HG03097 (cell line): ENCODE data around the gene SIGLEC11.
"Not testable (repeated sequence)": the region's sequence is repeated elsewhere in the genome, so short reads cannot be mapped to it uniquely, and the experiment has no call there.

Experiments
- ATAC-seq: cut with Tn5 transposase; IDR thresholded peaks from one replicate; pipeline ENCODE4 v1.9.1; 2021; ENCODE audit not compliant: unreplicated experiment, low FRiP score

Gene SIGLEC11

DNA sequence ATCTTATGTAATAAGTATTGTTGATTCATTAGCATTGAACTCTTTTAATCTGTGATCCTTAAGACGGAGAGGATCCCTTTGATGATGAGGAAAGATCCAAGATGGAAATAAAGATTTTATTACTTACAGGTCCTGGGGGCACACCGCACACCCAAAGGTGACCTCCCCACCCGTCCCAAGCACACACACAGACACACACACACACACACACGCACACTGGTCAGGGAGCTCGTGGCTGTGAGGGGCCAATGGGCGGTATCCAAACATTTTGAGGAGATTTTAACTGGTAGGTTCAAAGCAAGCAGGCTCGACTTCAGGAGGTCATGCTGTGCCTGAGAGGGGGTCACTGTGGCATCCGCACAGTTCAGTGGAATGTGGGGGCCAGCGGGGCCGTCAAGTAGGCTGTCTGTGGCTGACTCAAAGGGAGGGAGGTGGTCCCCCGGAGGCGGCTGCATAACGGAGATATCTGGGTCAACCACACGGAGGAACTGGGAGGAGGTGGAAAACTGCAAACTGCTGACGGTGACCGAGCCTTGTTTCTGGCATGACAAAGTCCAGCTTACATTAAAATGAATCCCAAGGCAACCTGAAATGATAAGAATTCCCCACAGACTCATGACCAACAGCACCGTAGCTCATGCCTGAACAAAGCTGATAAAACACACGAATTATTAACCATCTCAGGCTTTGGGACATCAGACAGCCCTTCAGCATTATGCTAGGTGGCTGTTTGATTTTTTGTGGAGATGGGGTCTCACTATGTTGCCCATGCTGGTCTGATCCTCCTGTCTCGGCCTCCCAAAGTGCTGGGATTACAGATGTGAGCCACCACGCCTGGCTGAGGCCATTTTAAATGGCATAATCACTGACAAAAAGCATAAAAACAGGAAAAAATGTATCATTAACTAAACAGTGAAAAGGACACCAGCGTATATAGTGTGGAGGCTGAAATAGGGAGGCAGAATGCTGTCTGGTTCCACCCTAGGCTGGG, 20.9 kb upstream of the SIGLEC11 start:
- ATAC-seq: no peak

GRCh38 chr19:49978324-49978723, 17.4 kb upstream of the SIGLEC11 start:
- no peak for ATAC-seq

DNA sequence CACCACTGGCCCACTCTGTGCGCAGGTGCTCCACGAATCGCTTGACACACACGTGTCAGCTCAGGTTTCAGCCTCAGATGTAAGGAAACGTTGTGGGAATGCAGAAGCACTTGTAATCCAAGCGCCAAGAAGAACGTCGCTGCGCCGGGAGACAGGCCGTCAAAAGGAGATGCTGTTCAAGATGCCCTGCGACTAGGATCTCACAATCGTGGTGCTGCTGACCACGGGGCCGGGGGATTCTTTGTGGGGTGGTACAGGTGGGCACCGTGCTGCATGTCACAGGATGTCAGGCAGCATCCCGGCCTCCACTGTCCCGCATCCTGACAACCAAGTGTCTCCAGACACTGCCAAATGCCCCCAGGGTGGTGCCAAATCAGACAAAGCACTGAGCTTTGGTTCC, 16.9 kb upstream of the SIGLEC11 start:
- no peak for ATAC-seq

- ATAC-seq: no peak
Measured at GRCh38 chr19:49977076-49977475, 16.1 kb upstream of the SIGLEC11 start.

DNA sequence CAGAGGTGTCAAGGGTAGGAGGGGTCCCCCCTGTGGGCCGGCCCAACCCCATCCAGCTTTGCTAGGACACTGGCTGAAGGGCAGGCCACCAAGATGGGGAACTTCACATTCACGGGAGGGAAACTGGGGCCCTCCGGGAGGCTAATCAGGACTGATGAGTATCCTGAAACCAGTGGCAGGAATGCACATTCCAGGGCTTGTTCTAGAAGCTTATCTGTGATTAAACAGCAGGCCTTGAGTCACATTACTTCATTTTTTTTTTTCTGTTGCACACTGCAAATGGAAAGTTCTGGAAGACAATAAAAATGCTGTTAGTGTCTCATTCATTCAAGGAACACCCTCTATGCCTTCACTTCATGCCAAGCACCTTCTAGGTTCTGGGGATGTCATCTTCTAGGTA, 15.5 kb upstream of the SIGLEC11 start:
- no peak for ATAC-seq

GRCh38 chr19:49975051-49975450, 14.1 kb upstream of the SIGLEC11 start:
- ATAC-seq: no peak

- ATAC-seq: no peak
Measured at GRCh38 chr19:49973987-49974386, 13.0 kb upstream of the SIGLEC11 start.

DNA sequence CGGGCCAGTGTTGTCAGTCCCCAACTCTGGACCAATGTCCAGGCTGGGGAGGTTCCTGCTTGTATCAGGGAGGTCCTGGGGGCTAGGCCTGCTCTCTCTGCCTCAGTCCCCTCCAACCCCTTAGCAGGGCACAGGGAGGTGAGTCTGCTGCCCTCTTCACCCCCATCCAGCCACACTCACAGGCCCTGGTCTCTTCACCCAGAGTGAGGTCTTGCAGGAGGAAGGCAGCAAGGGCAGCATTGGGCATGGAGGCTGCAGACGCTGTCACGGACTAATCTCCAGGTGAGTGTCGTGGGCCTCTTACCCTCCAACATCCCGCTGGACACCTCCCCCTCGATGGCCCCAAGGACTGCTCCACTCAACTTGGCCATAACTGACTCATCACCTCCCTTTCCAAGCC, 11.9 kb upstream of the SIGLEC11 start:
- ATAC-seq: no peak

DNA sequence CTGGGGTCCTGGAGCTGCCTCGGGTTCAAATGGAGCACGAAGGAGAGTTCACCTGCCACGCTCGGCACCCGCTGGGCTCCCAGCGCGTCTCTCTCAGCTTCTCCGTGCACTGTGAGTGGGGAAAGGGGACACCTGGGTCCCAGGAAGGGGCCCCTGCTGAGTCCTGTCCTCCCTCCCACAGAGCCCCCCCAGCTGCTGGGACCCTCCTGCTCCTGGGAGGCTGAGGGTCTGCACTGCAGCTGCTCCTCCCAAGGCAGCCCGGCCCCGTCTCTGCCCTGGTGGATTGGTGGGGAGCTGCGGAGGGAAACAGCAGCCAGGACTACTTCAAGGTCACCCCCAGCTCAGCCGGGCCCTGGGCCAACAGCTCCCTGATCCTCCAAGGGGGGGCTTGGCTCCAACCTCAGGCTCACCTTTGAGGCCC, 11.0 kb upstream of the SIGLEC11 start:
- no peak for ATAC-seq

- ATAC-seq: not testable (repeated sequence)
Measured at GRCh38 chr19:49969355-49969754, 8.4 kb upstream of the SIGLEC11 start.

DNA sequence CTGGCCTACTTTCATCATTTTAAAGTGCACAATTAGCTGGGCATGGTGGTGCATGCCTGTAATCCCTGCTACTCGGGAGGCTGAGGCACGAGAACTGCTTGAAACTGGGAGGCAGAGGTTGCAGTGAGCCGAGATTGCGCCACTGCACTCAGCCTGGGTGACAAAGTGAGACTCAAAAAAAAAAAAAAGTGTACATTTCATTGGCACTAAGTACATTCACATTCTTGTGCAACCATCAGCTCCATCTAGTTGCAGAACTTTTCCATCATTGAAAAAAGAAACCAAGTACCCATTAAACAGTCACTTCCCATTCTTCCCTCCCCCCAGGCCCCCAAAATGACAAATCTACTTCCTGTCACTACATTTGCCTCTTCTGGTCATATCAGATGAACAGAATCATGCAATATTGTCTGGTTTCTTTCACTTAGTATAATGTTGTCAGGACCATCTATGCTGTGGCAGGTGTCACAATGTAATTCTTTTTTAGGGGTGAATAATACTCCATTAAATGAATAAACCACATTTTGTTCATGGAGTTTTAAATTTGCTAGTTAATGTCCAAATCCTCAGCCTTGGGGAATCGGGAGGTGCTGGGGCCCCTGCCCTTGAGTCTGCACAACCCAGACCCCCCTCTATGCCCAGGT, 7.4 kb upstream of the SIGLEC11 start:
- ATAC-seq: no peak

GRCh38 chr19:49959892-49960291, 1.1 kb downstream of the SIGLEC11 start:
- not testable (repeated sequence) for ATAC-seq

GRCh38 chr19:49958596-49958995, 2.4 kb downstream of the SIGLEC11 start:
- ATAC-seq: not testable (repeated sequence)

DNA sequence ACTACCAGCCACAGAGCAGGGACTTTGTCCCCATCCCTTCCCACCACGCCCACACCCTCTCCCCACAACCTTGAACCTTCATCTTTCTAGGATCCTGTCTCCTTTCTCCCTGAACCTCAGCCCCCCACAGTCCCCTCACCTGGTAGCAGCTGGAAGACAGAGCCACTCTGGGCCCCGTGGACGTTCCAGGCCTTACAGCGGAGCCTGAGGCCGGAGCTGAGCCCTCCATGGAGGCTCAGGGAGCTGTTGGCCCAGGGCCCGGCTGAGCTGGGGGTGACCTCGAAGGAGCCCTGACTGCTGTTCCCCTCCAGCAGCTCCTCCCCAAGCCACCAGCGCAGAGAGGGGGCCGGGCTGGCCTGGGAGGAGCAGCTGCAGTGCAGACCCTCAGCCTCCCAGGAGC, 2.8 kb downstream of the SIGLEC11 start:
- ATAC-seq: not testable (repeated sequence)

GRCh38 chr19:49957262-49957915, 3.6 kb downstream of the SIGLEC11 start:
- no peak for ATAC-seq

DNA sequence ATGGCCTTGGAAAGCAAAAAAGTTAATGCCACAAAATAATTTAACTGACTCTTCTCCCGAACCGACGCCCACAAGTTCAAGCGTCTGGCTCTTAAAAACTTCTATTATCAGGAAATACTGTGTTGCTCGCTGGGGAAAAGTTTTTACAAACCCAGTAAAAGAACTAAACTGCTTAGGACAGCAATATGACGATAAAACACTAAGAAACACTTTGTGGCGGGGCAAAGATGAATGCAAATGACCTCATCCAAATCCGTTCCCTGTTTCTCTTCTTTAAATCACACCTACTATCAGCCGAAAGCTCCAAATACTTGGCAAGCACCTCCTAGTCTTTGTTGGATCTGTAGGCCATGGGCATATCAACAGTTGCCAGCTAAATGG, 4.9 kb downstream of the SIGLEC11 start:
- no peak for ATAC-seq

DNA sequence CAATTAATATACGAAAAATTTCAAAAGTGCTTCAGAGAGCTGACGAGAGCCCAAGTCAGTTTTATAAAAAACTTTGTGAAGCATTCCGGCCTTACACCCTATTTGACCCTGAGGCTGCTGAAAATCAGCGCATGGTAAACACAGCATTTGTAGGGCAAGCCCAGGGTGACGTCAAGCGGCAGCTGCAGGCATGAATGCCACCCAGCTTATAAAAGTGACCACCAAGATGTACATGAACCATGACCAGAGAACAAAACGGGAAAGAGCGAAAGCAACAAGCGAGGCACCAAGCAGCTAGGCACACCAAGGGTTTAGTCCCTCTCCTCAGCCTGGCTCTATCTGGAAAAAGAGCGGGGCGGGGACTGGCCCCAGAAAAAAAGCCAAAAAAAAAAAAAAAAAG, 6.0 kb downstream of the SIGLEC11 start:
- ATAC-seq: no peak

DNA sequence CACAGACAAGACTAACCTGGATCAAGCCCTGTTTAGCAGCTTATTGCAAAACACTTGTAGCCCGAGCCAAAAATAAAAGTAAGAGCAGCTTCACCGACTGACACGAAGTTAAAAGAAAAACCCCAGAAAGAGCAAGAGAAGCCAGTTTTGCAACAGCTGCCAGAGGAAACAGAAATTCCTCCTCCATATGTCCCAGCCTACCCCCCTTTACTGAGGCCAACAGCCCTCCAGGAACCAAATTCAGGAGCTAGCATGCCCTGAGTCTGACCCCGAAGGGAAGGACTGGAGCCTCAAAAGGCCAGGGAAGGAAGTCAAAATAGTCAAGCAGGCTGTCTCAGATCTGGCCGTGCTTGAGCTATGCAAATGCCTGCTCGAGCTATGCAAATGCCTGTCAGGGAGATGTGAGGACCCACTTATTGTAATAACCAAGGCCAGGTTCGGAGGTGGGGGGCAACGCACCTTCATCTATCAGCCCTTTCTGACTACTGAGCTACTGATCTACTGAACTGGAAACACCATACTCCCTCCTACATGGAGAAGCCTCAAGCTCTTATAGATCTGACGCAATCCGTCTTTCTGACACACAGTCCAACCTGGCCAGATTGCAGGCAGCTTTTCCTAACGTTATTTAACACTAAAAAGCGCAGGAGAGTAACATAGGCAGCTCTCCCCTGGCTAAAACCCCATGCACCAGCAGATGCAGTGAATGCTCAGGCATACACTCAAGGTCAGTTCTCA, 6.7 kb downstream of the SIGLEC11 start:
- ATAC-seq: no peak

GRCh38 chr19:49953416-49953815, 7.6 kb downstream of the SIGLEC11 start:
- ATAC-seq: no peak

DNA sequence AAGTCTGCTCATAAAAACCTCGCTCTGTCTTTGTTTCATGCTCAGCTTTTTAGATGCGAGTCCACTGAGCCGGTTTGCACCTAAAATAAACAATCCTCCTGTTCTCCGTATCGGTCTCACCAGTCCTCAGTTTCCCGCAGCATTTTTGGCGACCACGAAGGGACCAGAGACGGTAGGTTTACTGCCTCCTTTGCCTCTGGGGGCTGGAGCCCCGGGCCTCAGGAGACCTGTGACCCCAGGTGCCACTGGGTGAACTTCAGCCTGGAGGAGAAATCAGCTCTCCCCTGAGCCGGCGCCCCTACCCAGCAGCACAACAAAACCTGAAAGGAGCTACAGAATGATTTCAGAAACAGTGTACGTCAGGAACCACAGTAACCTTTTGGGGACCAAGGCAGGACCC, 8.1 kb downstream of the SIGLEC11 start:
- no peak for ATAC-seq

- ATAC-seq: no peak
Measured at GRCh38 chr19:49952479-49952836, 8.5 kb downstream of the SIGLEC11 start.
